Non-pigmented ciliary epithelial cell (primary cell): Measurements from ENCODE around the gene VWA7.
"Not testable (repeated sequence)": the region's sequence is repeated elsewhere in the genome, so short reads cannot be mapped to it uniquely, and the experiment has no call there.

ENCODE experiments used
- DNase-seq: peaks from one replicate; pipeline ENCODE4 v3.0.0-alpha.2; 2010; ENCODE audit warnings: low read depth

Gene VWA7

DNA sequence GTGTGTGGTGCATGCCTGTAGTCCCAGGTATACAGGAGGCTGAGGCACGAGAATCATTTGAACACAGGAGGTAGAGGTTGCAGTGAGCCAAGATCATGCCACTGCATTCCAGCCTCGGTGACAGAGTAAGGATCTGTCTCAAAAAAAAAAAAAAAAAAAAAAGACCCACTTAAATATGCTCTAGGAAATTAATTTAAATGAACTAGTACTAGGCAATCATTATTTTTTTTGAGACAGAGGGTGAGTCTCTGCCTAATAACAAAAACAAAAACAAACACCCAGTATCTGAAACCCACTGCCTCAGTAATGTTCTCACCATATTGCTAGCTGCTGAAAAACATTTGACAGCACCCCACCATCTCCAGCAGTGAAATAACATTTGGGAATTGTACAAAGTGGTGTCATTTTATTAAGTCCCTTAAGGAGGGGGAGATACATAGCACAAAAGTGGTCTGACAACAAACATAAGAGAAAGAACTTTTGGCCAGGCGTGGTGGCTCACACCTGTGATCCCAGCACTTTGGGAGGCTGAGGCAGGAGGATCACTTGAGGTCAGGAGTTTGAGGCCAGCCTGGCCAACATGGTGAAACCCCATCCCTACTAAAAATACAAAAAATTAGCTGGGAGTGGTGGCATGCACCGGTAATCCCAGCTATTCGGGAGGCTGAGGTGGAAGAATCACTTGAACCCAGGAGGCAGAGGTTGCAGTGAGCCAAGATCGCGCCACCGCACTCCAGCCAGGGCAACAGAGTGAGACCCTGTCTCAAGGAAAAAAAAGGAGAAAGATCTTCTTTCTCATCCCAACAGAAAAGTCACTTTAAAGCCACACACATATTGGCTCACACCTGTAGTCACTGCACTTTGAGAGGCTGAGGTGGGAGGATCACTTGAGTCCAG is 24.2 kb upstream of the VWA7 start:
- DNase-seq, result not testable (repeated sequence)

DNA sequence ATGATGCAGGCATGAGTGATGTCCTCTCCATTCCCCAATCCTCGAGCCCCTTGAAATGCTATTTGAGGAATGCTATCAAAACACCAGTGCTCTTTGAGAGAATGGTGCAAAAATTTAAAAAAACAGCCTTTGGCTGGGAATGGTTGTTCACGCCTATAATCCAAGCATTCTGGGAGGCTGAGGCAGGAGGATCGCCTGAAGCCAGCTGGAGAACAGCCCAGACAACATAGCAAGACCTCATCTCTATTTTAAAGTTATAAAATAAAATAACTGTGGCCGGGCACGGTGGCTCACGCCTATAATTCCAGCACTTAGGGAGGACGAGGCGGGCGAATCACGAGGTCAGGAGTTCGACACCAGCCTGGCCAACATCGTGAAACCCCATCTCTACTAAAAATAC is 22.7 kb upstream of the VWA7 start:
- no peak for DNase-seq

DNA sequence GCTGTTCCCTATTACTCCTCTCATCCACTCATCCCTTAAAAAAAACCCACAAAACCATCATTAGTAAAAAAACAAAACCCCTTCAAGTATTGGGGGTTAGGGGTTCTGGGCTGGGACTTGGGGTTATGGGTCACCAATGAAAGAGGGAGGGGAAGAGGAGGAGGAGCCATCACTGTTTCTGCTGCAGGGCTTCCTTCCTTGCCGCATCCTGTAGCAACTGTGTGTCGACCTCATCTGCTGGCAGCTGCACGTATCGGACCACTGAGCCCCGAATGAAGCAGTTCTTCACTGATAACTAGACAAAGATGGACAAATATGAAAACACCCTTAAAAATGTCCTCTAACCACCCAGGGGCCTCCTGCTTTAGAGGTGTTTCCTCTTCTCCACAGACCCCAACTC is 20.5 kb upstream of the VWA7 start:
- DNase-seq, result no peak

DNA sequence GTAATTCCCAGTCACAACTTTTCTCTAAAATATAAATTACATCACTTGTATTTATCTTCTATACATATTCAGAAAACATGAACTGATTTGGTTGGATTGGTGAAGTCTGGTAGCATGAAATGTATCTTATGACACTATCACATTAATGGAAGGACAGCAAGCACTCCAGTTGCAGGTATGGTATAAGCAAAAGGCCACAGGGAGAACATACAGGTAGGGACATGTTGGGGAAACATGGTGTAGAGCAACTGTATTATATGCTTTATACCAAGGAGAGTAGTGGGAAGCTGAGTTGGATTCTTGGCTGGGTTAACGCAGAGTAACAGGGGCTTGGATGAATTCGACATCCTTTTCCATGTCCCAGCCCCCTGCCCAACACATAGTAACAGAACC is 19.9 kb upstream of the VWA7 start:
- no peak for DNase-seq

DNA sequence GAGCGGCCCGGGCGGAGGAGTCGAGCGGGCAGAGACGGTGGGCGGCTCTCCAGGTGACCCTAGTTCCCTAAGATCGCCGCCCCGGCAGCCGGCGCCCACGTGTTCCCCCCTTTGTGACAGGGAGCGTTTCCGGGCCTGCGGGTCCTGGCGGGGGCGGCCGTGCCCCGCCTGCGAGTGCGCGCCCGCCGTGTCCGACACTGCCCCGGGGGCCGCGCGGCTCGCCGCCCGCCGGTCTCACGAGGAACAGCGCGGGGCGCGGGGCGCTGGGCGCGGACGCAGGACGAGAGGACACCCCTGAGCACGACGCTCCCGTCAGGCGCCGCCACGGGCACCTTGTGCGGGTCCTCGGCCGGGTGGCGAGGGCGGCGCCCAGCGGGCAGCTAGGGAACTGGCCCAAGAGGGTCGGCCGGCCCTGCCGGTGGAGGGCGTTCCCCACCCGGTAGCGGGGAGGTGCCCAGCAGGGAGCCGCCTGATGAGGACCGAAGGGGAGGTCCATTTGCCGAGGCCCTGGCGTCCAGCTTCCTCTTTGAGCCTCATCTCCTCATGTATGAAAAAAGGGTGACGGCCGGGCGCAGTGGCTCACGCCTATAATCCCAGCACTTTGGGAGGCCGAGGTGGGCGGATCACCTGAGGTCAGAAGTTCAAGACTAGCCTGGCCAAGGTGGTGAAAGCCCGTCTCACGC is 18.6 kb upstream of the VWA7 start, which contains the start of gene VARS1:
TSS of gene VARS1 (minus strand) at position 137 of the 683 bp plus-strand sequence. CDS start 535 bp downstream, outside the sequence.
- DNase-seq, result no peak

DNA sequence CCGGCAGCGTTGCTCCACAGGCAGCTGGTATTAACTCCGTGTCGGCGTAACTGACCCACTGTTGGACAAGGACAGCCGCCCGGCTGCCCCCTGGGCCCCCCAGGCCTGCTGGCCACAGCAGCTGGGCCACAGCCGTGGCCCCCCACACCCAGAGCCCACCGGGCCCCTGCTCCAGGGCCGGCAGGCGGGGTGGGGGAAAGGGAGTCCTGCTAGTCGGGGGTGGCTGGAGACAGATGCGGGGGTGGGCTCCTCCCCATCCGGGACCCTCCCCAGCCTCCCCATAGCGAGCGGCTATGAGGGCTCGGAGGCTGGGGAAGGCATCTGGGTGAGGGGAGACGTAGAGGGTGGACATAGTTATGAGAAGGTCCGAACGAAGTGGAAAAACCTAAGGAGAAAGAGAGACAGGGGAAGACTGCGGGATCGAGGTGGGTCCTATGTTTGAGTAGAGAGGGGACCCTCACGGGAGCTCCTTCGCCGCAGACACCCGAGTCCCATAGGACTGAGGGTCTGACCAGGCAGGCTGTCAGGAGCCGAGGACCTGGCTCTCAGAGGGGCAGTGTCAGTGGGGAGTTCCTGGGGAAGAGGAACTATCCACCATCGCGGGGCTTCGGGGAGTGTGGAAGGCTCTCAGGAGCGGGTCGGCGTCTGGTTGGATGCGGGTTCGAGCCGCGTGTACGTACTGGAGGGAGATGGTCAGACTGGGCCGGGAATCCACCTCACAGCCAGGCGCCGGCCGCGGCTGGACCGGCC is 17.9 kb upstream of the VWA7 start:
- DNase-seq, result no peak

DNA sequence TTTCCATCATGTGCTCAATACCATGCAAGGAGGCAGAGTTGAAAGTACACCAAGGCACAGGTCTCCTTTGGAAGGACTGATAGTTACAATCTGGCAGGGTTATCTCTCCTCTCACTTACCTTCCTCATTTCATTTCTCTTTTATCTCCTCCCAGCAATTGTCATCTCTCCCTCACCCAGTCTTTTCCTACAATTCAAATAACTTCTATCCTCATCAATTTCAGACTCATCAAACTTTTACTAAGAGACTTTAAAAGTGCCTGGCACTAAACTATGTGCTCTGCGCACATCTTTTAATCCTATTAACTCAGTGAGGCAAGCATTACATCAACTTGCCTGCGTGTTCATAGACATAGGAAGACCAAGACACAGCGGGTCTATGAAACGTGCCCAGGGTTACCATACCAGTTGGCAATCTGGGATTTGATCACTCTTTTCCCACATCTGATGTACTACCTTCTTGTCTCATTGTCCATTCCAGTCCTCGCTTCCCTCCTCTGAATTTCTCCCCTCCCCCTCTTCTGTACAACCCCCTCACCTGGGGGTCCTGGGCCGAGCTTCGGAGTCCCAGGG is 17.3 kb upstream of the VWA7 start:
- no peak for DNase-seq

DNA sequence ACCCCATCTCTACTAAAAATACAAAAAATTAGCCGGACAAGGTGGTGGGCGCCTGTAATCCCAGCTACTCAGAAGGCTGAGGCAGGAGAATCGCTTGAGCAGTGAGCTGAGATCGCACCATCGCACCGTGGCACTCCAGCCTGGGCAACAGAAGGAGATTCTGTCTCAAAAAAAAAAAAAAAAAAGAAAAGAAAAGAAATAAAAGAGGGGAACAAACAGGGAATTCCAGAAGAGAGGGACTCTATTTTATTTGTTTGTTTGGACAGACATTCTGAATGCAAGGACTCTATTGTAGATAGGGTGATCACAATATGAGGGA is 16.8 kb upstream of the VWA7 start:
- not testable (repeated sequence) for DNase-seq

DNA sequence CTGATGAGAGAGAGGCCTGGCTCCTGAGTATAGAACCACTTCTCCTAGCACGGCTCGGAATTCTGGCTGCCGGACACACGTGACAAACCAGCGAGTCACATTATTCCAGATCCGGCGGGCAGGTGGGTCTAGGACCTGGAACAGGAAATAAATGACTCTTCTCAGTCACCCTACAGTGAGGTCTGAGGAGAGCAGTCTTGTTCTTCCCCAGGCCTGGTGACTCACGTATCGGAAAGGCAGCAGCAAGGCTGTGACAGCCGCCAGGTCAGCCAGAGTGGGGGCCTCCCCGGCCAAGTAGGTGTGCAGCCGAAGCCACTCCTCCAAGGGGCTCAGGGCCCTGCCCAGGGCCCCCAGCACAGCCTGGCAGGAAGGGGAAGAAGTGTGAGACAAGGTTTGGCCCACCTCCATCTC is 15.6 kb upstream of the VWA7 start:
- no peak for DNase-seq

DNA sequence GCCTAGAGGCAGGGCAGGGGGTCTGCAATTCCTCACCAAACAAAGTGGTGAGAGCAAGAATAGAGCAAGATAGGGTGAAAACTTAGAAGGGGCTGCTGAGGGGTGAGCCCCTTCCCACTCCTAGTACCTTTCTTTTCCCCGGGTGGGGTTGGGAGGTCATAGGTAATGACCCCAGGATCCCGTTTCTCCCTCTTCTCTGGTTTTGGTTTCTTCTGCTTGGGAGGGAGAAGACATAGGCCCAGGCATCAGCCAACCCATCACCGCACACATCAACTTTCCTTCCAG is 14.9 kb upstream of the VWA7 start:
- DNase-seq, result no peak

DNA sequence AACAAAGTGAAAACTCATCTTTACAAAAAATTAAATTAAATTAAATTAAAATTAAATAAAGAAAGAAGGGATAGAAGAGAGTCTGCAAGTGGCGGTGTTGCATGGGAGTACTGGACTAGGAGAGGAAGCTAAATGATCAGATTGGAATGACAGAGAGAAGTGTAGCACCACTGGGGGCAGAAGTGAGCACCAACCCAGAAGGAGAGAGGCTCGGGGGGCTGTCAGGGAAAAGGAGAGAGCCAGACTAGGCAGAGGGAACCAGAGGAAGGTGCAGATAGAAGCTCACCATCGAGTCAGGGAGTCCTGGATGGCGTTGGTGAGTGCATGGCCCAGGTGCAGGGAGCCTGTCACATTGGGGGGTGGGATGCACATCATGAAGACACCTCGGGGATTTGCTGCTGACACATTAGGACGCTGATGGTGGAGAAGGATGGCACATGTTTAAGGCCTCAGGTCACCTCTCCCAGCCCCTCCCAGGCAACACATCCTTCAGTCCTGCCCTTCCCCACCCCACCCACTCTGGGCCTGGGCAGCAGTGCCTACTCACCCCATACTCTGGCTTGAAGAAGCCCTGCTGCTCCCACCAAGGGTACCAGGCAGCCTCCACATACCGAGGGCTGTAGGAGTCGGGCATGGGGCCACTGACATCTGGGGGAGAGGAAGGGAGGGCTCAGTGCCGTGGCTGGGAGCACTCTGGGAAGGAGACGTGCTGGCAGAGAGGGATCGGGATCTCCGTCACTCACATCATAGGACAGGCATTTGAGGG is 14.4 kb upstream of the VWA7 start:
- DNase-seq, result no peak

DNA sequence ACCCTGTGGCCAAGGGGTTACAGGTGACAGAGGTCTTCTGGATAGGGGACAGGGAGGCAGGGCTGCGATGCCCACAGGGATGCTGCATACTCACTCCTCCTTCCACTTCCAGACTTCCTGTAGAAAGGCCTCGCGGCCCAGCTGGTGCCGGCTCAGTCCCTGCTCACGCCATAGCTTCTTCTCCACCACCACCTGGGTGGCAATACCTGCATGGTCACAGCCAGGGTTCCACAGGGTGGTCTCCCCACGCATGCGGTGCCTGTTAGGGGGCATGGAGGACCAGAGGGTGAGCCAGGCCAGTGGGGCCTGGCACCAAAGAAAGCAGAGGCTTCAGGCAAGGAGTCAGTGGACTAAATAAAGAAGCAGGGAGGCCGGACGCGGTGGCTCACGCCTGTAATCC is 8.3 kb upstream of the VWA7 start:
- no peak for DNase-seq

DNA sequence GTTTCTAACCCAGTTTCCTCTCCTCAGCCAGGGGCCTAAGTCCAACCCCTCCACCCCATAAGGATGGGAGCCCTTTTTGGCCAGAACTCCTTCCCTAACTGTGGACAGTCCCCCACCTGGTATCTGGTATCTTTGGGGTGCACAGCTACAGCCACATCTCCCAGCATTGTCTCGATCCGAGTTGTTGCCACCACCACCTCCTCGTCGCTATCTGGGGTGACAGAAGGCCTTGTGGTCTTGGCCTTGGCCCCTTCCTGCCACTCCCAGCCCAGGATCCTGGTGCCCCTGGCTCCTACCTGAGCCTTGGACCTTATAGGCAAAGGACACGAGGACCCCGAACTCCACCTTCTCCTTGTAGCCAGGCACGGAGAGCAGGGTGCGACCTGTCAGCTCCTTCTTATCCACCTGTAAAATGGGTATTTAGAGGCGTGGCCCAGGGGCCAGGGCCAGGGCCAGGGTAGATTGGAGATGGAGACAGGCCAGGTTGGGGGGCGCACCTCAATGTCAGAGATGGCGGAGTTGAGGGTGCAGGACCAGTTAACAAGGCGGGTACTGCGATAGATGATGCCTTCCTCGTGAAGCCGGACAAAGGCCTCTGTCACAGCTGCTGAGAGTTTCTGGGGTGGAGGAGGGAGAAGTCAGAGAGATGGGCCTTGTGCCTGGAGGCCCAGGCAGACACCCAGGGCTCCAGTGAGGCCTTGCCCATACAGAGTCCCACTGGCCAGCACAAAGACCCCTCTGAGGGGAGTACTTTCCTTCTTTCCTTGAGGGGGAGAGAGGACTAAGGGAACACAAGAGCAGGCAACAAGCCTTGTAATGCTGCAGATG is 7.2 kb upstream of the VWA7 start:
- DNase-seq, result no peak

DNA sequence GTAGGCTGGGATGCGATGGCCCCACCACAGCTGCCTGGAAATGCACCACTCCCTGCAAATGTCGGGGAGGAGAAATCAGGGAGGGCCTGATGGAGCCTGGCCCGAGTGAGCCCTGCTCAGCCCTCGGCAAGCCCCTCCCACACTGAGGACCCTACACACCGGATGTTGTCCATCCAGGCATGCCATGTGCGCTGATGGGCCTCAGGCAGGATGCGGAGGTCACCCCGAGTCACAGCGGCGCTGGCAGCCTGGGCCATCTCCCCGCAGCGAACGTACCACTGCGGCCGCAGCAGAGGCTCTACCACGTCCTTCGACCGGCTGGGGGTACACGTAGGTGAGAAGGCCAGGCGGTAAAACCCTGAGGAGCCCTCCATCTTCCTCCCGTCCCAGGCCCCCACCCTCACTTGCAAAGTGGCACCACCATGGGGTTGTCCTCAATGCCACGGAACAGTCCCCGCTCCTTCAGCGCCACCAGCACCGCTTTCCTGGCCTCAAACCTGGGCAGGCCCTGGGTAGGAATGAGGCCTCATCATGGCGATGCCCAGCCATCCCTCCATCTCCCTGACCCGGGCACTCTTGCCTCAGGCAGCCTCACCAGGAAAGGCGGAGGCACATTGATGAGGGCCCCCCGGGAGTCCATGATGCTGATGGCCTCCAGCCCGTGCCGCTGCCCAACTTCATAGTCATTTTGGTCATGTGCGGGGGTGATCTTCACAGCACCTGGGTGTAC is 5.2 kb upstream of the VWA7 start:
- DNase-seq, result no peak

DNA sequence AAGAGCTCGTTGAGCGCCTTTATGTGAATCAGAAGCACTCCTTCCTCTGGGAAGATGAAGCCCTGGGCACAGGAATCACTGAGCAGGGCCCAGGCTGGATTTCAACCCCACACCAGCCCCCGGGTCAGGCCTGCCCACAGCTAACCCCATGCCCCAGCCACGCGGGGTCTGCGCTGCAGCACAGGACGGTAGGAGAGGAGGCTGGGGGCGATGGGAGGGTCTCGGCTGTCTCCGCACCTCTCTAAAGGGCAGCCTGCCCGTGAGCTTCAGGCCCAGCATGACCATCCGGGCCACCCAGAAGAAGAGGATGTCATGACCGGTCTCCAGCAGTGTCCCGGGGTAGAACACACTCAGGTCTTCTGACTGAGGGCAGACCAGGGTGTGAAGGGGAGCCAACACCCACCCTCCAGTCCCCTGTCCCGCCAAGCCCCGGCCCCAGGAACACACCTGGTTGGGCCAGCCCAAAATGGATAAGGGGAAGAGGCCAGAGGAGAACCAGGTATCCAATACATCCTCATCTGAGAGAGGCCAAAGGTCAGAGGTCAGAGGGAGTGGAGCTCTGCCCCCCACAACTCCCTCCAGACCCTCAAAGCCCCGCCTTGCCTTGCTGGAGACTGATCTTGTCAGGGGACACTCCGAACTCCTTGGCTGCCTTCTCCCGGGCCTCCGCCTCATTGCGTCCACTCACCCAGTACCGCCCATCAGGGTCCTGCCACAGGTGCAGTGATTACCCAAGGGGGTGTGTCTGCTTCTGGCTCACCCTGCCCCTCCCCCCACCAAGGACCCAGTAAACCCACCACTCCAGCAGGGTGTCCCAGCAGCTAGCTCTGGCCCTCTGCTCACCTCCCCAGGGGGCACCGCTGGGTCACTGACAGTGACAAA is 4.4 kb upstream of the VWA7 start:
- no peak for DNase-seq

DNA sequence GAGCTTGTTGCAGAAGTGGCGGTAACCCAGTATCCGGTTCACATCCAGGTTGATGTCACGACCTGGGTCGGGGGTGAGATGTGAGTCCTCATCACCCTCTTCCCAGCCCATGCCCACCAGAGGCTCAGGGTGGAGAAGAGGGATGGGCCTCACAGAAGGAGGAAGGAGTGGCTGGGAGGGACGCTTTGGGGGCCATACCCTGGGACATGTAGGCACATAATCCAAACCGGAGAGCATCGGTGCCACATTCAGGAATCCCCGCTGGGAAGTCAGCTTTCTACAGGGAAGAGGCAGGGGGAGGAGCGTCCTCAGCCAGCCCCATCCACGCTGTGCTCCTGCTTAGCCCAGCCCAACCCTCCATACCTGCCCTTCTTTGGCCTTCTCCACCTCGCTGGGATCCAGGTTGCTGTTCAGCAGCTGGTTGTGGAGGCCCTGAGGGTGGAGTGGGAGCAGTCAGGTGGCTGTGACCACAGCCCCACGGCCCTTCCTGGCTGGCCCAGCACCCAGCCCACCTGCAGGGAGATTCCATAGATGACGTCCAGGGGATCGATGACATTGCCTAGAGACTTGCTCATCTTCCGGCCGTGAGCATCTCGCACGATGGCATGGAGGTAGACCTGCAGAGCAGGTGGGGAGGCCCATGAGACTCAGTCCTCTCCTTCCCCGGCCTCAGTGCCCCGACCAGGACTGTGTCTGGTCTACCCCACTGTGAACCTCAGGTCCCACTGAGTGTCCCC is 3.5 kb upstream of the VWA7 start:
- DNase-seq, result no peak

DNA sequence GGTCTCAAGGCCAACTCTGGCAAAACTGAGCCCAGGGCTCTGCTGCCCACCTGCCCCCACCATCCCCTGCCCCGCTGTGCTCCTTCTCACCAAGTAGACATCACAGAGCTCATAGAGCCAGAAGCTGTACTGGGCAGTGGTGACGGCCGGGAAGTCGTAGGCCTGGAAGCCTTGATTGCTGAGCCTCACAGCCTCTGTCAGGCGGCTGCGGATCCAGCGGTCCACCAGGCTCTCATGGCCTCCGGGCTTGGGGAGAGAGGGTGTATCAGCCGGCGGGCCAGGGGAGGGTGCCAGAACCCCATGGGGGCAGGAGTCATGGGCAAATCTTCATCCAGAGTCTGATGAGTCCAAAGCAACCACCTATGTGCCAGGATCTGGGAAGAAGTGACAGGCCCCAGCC is 2.8 kb upstream of the VWA7 start:
- DNase-seq, result no peak

DNA sequence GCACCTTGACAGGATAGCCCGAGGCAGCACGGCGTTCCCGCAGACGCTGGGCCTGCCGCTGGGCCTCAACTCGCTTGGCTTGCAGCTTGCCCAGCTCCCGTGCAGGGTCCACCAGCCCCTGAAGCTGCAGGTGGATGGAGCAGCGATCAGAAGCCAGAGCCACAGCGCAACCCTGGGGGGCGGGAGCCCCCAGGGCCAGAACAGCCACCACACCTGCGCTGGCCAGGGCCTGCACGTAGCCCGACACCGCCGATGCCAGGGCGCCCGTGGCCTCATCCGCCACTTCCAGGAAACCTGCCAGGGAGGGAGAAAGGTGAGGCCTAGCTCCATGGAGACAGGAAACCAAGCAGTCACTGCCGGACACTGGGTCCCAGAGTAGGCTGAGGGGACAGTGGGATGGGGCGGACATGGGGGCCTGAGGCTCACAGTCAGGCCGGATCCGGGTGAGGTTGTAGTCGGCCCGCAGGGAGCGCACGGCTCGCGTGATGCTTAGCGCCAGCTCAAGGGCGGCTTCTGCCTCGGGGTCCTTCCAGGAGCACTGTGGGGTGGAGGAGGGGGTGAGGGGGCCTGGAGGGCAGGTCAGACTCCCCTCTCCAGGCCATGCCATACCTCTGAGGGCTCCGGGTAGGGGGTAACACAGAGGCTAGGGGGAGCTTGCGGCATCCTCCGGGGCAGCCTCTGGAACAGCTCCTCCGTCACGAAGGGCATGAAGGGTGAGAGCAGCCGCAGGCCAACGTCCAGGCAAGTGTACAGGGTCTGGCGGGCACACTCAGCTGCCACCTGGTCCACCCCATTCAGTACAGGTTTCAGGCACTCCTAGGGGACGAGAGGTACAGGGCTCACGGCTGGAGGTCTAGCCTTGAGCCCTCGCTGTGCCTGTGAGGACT is 2.1 kb upstream of the VWA7 start:
- DNase-seq, result no peak
